Frontal cortex (tissue), 4 donors: ENCODE results near the gene TDRD3. TPM values are rescaled to one million over a fixed set of nuclear protein-coding genes. Genes with fewer than 3 reads are reported as not detected.
"Not testable (repeated sequence)": the region's sequence is repeated elsewhere in the genome, so short reads cannot be mapped to it uniquely, and the experiment has no call there.

ENCODE experiments used
- DNase-seq, 2 donors: peaks; one replicate each; pipeline ENCODE4 v3.0.0; 2012; ENCODE audit warnings: low spot score in 2 of 2
- FAIRE-seq: peaks from 2 replicates; lab custom pipeline; 2012; peaks lifted over from hg19 to GRCh38; lab: Jason Lieb, UNC
- total RNA-seq: library from RNA; depleted of rRNA; stranded (reverse); fragments of >200 nt; gene quantifications from one replicate; pipeline ENCODE4 v1.2.3, GENCODE V29; 2014
- donor health status: control.
- donor health status: control.
- donor health status: control.

The TDRD3 gene
- 63.6 TPM for total RNA-seq

DNA sequence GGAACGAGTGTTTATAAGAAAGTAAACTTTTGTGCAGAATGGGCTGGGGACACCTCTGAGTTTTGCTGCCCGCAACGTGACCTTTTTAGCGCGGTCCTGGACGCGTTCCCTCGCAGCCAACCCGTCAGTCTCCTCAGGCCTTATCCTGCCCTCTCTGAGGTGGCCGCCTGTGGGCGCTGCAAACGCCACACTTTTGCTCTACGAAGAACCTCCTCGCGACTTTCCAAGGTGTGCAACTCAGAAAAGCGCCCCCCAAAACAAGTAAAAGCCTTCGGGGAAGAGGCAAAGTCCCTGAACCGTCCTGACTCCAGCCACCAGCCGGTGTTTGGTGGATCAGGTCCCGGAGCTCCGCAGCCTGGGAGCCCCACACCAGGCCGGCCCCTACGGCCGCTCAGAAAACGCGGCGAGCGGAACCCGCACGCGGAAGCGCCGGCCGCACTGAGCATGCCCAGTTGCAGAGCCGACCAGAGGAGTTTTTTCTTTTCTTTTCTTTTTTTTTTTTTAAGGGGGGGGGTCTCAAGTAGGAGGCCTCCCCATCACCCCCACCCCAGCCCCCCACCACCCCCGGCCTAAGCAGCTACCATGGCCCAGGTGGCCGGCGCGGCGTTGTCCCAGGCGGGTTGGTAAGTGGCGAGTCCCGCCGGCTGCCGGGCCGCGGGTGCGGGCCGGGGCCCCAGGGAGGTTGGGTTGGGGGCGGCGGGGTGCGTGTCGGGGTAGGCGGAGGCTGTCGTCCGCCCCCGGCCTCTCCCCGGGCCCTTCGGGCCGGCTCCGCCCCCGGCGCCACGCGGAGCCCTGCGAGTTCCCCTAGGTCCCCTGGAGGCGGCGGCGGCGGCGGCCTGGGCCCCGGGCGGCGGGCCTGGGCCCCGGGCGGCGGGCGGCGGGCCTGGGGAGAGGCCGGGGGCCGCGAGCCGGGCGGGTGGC is at the start of gene TDRD3:
TSS of gene TDRD3 (plus strand) at position 438 of the 921 bp plus-strand sequence. CDS start at position 583, 145 bp downstream.
- FAIRE-seq = no peak
- DNase-seq = peak; percentile 68 to 81

GRCh38 chr13:60347690-60348089 is 49.3 kb upstream of the TDRD3 start:
- no peak for DNase-seq
- FAIRE-seq = no peak

- no peak for FAIRE-seq
- no peak for DNase-seq
These were observed 48.9 kb upstream of the TDRD3 start for GRCh38 chr13:60348097-60348496.

DNA sequence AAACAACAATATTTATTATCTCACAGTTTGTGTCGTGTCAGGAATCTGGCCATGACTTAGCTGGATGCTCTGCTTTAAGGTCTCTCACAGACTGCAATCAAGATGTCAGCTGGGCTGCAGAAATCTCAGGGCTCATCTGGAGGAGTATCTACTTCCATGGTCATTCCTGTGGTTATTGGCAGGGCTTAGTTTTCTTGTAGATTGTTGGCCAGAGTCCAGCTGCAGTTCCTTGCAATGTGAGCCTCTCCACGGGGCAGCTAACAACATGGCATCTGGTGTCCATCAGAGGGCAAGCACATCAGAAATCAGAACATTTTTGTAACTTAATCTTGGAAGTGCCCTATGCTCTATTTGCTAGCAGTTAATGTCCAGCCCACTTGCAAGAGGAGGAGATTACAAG is 45.7 kb upstream of the TDRD3 start:
- DNase-seq (no peak), FAIRE-seq (no peak)

GRCh38 chr13:60351855-60352615 is 45.0 kb upstream of the TDRD3 start:
- FAIRE-seq = no peak

GRCh38 chr13:60352644-60353043 is 44.4 kb upstream of the TDRD3 start:
- no peak for FAIRE-seq
- DNase-seq = no peak

More at GRCh38 chr13:60351855-60352615, 45.0 kb upstream of the TDRD3 start:
- no peak for DNase-seq

DNA sequence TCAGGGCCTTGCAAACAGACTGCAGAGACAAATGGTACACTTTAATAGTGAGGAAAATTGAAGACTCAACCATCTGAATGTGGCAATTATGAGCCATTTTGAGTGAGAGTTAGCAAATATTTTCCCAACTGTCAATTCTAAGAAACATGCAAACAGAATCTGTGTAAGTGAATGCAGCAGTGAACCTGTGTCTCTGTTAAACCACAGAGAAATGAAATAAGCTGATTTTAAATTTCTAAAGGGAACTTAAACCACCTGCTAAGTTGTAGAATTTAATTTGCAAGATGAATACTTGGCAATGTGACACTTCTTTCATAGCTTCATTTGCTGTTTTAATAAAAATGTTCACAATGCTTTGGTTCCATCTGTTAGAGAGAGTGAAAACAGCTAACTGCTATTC is 42.0 kb upstream of the TDRD3 start:
- DNase-seq (no peak), FAIRE-seq (no peak)

GRCh38 chr13:60356970-60357369 is 40.0 kb upstream of the TDRD3 start:
- FAIRE-seq (no peak), DNase-seq (no peak)

DNA sequence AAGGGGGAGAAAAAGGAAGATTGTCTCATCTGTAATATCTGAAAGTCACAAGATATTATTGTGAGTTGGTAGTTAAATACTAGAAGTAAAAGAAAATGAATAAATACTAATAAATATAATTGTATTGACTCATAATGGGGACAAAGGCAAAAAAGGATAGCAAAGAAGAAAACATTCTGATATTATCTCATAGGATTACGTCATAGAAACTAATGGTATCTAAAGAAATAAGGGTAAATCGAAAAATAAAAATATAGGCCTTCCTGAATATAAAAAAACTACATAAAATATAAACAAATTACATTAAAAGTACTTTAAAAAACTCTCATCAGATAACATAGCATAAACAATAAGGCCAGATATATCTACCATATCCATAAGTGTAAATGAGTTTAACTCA is 38.6 kb upstream of the TDRD3 start:
- FAIRE-seq = no peak

GRCh38 chr13:60363288-60363687 is 33.7 kb upstream of the TDRD3 start:
- no peak for FAIRE-seq
- no peak for DNase-seq

More for the DNA sequence above, 38.6 kb upstream of the TDRD3 start:
- DNase-seq = no peak

DNA sequence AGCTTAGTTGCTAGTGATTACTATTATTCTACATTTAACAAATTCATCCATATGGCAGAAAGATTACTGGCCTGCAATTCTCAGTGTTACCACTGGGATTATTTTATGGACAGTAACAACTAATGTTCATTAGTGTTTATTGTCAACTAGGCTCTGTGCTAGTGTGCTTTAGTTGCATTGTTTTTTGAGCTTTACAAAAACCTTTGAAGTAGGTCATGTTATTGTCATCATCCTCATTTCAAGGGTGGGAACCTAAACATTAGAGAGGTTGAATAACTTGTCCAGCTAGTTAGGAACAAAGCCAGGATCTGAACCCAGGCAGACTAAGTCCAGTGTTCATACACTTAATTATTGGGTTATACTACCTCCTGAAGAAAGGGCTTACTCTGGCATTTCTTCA is 27.8 kb upstream of the TDRD3 start:
- no peak for FAIRE-seq
- DNase-seq = no peak

GRCh38 chr13:60370343-60370742 is 26.7 kb upstream of the TDRD3 start:
- no peak for DNase-seq
- FAIRE-seq = no peak

GRCh38 chr13:60372141-60372540 is 24.9 kb upstream of the TDRD3 start:
- DNase-seq (no peak), FAIRE-seq (no peak)

GRCh38 chr13:60379282-60379681 is 17.7 kb upstream of the TDRD3 start:
- DNase-seq, FAIRE-seq: not testable (repeated sequence)

DNA sequence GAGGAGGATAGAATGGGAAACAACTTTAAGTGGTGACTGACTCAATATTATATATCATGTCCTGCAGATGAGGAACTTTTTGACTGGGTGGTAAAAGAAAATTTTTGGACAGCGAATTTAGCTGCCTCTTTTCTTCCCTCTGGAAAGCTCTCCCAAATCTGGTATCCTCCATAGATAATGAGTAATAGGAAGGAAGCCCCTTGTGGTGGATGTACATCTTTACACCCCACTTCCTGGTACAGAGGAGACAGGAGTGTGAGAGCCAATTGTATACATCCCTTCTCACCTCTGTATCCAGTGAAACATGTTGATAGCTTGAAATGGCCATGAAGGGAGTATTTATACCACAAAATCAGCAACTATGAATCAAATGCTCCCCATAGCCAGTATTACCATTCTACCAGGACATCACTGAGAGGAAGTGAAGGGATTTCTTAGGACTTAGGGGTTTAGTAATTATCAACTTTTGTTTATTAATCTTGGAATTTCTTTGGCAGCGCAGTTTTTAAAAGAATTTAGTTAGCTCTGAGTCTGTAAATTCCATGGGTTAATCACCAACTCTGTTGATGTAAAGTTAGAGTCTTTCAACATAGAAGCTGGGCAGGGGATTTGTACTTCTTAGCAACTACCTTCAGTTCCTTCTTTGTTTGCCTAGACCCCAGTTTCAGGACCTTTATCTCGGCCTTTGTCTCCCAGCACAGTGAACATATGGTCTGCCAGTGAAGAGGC is 17.0 kb upstream of the TDRD3 start:
- FAIRE-seq (no peak), DNase-seq (no peak)

DNA sequence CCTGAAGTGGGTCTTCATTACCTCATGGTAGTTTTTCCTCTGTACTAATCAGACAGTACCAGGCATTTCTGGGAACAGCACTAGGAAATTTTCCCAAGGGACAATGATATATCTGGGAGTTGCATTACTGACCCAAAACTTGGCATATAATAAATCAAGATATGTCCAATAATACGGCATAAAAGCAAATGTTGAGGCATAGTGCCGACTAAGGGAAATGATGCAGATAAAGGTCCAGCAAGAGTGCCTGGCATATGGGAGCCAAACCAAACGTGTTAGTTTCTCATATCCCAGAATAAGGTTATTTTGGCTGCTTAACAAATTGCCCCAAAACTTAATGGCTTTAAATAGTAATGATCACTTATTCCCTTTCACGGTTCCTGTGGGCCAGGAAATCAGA is 12.1 kb upstream of the TDRD3 start:
- FAIRE-seq = no peak
- no peak for DNase-seq

- FAIRE-seq (no peak), DNase-seq (no peak)
These were observed 10.8 kb upstream of the TDRD3 start for GRCh38 chr13:60386250-60386649.

GRCh38 chr13:60392131-60392530 is 4.9 kb upstream of the TDRD3 start:
- DNase-seq (no peak), FAIRE-seq (no peak)

DNA sequence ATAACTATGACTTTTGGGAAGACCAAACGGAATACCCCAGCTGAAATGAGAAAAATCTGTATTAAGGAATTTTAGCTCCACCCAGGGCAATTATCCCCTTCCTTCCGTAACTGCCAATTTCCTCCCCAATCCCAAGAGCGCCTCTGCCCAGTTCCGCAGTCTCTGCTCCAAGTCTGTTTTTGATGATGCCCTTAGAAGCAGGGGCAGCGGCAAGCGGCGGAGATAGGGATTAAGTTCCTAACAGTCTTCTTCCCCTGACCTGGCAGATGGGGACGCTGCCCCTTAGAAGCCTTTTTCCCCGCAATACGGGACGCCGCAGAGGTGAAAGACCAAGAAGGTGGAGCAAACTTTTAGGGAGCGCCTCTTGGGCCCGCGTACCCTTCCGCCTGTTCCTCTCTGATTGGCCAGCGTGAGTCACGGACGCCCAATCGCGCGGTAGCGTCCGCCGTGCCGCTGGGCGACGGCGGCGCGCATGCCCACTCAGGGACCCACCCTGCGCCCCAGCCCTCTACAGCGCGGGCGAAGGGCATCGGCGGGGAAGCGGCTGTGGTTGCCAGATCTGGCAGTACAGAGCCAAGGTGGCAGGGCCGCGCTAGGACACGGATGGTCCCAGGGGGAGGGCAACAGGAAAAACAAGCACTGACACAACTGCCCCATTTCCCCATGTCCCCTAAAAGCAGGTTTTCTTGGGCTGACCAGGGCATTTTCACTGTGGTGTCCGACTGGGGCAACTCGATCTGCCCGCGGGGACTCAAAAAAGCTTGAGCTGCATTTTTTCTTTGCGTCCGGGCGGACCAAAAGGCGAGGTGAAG is 843 bp upstream of the TDRD3 start:
- DNase-seq = peak; percentile 89
- FAIRE-seq = no peak
